DMS 273 treated with DMSO at 0.1 percent for 48 hours (cell line): ENCODE results near the gene CTIF.
"Not testable (repeated sequence)": the region's sequence is repeated elsewhere in the genome, so short reads cannot be mapped to it uniquely, and the experiment has no call there.

Experiments
- DNase-seq: peaks from one replicate; lab custom pipeline; 2025; lab: John Stamatoyannopoulos, UW

CTIF gene

DNA sequence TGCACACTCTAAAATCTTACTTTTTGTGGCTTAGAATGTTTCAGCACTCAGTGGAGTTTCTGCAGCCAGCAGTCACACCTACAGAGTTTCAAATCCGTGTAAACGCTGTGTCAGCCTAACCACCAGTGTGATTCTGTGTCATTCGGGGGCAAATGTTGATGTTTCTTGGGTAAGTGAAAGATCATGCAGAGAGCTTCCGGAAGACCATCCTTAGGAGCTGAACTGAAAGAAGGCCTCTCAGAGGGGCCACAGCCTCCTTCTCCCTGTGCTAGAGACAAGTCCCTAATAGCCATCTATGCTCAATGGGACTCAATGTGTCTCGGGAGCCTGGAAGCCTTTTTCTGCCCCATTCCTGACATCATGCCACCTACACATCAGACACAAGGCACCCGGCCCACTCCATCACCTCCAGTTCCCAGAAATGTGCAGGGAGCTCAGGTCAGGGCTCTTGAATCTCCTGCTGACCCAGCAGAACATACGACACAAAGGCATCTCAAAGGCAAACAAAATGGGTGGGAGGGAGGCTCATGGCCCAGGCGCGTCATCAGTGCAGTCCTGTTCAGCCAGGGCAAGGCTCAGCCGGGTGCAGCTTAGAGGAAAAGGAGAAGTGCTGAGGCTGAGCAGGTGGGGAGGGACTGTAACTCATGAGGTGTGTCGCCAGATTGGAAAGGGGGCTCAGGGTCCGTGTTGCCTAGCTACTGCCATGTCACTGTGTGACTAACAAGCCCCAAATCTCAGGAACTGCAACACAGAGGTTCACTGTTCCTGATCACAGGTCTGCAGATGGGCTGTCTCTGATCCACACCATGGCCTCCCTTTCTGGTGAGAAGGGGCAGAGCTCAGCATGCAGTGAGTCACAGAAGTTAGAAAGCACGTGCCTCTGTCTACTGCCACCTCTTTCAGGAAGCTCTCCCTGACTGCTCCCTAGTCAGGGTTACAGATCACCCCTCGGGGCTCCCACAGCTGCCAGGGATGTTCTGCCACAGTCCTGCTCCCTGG is 329.9 kb downstream of the CTIF start:
- no peak for DNase-seq

DNA sequence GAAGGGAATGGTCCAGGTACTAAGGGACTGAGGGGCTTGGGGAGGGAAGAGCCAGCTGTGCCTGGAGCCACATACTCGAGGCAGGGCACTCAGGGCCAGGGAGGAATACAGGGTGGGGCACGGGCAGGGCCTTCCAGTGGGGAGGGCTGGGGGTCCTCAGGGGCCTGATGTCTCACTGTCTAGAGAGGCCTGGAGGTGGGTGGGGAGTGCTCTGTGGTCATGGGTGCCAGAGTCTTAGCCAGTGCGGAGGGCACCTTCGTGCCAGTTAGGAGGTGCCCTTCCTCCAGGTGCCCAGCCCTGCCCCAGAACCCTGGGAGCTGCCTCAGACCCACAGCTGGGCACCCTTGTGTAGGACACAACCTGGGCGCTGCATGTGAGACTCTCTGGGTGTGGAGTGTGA is 330.8 kb downstream of the CTIF start:
- no peak for DNase-seq

DNA sequence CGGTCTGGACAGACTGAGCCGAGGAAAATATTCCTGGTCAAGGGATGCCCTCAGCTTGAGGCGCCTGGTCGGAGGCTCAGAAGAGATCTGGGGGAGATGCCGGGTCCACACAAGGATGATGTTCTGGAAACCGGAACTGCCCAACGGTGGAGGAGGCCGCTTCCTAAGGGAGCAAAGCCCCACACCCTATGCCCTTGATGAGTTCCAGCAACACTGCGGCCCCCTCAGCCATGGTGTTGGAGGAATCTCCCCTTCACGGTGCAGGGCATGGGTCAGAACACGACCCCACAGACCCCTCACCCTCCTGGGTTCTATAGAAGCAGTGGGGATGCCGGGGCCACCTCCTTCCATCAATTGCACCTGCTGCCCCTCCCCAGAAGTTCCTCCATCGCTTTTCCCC is 332.1 kb downstream of the CTIF start:
- DNase-seq, result not testable (repeated sequence)

DNA sequence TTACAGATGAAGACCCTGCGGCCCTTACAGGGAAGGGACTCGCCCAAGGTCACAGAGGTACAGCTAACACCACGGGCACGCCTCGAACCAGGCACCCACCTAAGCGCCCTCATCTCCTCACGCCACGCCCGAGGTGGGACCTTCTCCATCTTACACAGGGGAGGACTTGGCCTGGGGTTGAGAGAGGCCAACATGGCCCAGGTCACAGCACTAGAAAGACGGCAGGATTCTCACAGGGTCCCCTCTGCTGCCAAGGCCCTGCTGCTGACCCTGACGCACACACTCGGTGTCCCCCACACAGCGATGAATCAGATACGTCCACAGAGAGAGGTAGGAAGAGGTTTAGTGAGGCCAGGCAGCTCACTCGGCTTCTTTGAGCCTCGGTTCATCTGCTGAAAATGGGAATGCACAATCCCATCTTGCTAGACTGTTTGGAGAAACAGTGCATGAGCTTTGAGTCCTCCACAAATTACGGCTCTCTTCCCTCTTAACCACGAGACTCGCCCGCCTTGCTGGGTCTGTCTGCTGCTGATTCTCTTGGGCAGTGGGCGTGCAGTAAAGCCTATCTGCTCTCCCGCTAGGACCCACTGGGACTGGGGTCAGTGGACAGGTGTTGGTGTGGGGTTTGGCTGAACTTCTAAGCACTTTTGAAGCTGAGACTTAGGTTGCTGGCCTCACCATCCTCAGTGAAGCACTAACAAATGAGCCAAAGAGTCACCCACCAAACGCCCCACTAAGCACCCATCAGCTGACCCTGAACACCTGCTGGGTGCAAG is 332.7 kb downstream of the CTIF start:
- no peak for DNase-seq

DNA sequence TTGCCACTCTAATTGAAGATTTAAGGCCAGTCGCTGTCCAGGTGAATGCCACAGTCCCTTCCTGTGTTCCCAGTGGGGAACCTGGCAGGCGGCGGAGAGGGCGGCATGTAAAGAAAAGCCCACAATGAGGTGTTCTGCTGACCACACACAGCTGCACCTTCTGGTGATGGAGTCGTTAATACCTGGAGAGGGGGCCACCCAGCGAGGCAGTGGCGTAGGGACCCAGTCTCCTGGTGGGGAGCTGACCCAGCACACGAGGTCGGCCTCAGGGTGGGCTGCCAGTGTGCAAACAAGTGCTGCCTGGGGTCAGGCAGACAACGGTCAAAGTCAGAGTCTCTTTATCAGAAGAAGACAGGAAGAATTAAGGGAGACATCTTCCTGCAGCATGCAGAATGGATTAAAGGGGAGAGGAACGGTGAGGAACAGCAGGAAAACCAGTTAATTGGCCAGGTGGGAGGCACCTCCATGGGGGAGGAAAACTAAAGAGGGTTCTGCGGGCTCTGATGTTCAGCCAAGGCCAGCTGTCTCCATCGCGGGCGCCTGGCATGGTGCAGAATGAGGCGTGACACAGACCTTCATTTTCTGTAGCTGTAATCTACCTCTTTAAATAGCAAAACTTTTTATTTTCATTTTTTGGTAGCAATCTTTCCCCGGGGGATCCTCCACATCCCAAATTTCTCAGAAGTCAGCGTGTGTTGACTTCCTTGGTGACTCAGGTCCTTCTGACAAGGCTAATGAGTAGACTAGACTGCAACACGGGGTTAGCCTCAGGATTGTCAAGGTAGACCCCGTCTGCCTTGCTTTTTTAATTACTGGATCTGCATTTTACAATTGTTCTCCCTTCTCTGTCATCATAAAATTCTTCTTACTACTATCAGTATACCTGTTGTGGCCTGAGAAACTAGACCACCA is 333.7 kb downstream of the CTIF start:
- DNase-seq, result peak; percentile 36

DNA sequence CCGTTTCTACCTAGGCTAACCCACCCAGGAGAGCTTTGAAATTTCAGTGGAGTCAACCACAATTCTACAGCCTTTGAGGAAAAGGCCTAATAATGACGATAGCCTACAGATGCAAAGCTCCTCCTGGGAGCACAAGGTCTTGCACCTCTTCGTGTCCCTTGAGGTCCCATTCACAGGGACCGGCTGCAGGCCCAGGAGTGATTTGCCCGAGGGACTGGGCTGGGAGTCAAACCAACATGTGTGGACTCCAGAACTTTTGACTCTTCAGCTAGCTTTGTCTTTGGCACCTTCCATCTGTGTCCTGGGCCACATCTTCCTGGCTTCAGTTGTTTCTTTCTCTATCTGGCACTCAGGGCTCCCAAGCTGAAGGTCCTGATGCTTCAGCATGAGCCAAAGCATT is 335.4 kb downstream of the CTIF start:
- no peak for DNase-seq

DNA sequence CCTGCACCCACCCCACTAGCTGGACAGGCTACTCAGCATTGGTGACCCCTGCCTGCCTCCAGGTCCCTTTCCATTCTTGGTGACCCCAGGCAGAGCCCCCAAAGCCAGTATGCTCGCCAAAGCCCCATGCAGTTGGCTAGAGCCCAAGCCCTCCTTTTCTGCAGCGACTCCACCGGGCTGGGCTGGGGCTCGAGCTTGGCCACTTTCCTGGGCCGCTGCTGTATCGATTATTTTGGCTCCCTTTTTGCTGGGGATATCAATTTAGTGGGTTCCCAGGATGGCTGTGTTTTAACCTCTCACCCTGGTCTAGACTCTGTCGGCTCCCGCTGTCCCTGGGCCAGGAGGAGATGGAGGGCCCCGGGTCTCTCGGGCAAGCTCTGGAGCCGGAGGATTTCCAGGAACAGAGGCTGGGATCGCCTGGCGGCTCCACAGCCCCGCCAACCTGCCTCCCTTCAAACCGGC is 335.9 kb downstream of the CTIF start:
- DNase-seq, result no peak

DNA sequence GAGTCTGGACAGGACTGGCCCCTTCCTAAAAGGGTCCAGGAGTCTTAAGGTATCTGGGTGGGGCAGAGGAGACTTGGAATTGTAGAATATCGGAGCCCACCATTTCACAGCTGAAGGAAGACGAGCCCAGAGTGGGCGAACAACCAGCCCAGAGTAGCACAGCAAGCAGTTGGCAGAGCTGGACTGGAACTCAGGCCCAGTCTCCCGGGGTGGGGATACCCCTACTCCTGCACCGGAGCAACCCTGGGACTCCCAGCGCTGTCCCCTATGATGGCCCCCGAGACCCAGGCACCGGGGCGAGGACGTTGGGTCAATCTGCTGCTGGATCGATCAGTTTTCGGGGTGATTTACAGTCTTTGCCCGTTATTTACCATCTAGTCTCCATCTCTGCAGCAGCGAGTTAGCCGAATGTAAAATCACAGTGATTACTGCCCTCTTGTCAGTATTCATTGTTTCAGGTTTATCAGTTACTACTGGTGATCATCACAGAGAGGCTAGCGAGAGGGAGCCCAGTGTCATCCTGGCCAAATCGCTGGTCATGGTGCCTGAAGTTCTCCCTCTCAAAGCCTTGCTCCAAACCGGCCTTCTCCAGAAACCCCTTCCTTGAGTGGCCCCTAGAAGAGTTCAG is 336.6 kb downstream of the CTIF start:
- no peak for DNase-seq

DNA sequence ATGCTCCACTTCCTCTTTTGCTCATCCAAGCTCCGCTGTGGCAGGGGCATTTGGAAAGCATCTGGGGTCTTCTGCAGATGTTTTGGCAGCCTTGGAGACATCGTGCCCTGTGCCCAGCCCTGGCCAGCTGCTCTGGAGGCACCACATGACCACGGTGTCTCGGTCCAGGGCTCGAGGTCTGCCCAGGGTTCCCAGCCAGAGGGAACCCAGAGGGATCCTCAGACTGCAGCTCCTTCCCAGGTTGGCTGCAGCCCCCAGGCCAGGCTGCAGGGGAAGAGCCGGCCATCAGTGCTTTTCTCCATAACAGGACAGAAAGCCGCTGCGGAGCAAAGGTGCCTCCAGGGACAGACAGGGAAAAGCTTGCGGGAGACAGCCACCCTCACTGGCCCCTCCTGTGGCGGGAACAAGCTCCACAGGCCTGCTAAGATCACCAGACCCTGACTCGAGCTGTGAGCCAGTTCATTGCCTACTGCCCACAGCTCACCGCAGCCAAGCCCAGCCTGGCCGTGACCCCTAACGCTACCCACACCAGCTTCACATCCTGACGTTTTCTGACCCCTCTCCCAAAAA is 337.2 kb downstream of the CTIF start:
- no peak for DNase-seq

DNA sequence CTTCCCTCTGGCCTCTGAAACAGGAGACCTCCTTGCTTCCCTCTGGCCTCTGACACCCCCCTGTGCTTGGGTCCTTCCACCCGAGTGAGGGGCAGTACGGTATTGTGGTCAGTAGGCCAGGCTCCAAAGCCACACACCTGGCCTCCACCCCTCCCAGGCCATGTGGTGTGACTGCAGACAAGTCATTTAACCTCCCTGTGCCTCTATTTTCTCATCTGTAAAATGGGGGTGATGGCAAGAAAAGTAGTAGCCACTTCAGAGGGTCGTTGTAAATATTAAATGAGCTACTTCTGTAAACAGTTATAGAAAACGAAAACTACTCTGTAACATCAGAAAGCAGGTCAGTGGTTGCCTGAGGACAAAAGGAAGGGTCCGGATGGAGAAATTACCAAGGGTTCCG is 337.8 kb downstream of the CTIF start:
- DNase-seq, result no peak

DNA sequence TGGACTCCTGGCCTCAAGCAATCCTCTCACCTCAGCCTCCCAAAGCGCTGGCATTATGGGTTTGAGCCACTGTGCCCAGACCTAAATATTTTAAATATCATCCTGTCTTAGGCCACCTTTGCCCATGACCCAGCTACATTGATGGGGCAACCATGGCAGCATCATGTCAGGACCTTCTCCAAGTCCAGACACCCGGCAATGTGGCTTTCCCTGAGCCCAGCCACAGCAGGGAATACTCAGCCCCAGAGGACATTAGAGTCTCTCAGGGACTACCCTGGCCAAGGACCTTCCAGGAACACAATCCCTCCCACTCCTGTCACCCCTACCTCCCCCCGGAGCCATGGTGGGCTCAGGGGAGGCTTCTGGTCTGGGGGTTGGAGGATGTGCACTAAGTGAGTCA is 339.1 kb downstream of the CTIF start:
- no peak for DNase-seq

DNA sequence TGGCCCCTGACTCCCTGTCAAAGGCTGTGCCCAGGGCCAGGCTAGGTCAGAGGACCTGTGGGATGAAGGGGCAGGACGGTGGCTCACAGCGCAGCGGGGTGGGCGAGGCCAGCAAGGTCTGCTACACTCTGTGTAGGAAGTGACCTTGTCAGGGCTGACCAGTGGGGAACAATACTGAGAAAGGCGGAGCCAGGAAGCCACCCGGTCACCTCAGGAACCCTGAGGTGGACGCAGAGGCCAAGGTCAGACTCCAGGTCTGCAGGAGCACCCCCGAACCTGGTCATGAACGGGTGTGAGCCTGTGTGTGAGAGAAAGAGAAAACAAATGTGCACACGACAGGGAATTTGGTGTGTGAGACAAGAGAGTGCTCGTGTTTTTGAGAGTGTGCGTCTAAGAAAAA is 339.6 kb downstream of the CTIF start:
- no peak for DNase-seq

DNA sequence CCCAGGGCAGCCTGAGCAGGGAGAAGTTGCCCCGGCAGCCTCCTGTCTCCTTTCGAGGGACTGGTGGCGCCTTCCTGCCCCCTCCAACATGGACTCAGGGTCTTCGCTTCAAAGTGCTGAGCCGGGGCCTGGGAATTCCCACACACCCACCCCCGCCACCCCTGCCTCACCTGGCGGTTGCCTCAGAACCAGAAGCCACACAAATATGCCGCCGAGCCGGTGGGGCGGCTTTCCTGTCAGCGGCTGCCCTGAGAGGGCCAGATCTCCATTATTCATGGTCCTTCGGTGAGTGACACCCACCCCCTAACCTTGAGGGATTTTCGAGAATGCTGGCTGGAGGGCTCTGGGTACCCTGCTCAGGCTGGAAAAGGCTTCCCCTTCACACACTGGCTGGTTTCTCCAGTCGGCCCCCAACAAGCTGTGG is 340.2 kb downstream of the CTIF start:
- no peak for DNase-seq

DNA sequence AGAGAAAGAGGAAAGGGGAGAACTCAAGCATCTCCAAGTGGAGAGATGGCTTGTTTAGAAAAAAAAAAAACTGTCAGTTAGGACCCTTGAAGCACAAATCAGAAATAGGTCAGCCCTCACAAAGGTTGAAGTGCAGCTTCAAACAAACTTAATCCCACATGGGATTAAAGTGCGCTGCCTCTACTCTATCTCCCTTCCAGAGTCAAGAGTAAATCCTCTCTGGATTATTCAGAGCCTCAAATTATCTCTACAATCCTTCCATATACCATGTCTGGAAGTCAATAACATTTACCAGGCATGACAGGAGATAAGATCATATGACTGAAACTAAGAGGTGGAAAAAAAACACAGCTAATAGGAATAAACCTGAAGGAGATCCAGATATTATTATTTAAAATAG is 342.1 kb downstream of the CTIF start:
- no peak for DNase-seq

DNA sequence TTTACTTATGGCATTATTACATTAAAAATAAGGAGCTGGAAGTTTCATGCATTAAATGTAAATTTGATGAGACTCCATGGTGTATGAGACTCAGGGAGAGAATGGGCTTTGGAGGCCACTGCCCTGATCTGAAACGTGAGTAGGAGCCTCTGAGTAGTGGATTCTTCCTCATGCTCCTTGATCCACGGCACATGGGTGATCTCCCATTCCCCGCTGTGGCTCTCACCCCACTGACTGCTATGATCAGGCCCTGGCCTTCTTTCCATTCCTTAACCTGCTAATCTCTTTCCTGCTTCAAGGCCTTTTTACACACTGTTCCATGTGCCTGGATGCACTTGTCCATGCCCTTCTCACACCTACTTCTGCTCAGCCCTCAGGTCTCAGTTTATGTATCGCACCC is 343.5 kb downstream of the CTIF start:
- DNase-seq, result no peak

DNA sequence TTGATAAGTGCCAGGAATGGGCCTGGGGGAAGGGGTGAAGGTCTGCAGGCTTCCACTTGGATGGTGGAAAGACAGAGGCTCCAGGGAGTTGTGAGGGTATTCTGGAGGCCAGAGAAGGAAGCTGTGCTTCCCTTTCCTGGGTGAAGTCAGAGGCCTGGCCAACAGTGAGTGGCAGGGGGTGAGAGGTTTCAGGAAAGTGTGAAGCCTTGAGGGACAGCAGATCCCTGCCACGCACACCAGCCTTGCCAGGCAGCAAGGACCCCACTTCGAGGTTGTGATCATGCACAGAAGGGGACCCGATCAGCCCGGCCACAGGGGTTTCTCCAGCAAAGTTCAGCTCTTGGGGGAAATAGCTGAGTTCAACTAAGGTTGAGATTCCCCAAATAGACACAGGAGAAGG is 345.5 kb downstream of the CTIF start:
- DNase-seq, result no peak

DNA sequence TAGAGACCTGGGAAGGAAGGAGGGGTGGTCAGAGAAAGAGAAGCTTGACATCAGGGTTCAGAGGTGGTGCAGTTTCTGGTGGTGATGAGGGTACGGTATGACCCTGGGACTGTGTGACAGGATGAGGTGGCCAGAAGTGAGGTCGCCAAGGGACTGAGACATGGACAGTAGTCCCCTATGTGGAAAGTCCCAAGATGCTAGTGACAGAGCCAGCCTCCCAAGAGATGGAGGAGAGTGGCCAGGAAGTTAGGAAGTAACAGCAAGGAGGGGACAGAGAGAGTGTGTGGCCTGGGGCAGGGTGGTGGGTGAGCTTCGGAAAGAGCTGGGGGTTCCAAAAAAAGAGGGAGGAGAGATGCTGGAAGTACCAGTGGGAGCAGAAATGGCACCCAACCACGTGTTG is 345.9 kb downstream of the CTIF start:
- no peak for DNase-seq

DNA sequence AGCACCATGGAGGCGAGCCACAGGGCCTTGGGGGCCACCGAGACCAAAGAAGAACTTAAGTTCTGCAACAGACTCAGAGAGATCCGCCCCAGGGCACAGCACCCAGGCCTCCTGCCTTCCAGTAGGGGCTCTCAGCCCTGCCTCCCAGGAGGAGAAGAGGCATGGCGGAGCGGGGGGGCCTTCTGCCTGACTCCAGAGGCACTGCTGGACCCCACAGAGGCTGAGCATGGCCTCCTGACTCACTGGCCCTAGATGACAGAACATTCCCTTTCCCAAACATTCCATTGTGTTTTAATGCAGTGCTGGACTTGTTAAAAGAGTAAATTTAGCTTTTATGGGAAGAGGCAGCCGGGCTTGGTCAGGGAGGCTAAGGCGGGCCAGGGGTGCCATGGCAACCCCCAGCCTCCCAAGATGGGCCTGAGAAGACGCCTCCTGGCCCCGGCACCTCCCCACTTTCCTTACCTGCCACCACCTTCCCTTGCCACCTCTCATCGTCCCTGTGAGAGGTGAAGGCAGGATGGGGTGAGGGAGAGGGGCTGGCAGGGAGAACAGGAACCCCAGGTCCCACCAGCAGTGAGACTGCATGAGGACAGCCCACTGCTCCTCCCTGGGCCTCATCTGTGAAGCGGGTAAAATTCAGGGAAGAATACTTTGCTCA is 346.6 kb downstream of the CTIF start:
- DNase-seq, result no peak

DNA sequence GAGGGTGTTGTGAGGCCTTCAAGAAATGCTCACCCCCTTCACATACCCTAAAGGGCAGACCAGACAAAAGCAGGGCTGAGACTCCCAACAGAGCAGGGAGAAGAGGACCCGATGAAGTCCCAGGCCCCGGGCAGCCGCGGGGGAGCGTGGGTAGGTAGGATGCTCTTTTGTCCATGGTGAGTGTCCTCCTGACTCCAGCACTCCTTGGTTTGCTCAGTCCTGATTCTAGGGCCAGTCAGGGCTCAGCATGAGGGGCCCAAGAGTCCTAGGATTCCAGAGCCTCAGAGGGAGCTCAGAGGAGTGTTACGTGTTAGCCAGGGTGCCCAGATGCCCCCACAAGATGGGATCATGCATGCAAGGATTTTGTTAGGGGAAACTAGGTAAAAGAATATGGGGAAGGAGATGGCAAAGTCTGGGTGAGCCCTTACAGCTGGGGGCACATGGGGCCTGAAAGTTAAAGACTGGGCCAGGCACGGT is 347.1 kb downstream of the CTIF start:
- DNase-seq, result no peak

DNA sequence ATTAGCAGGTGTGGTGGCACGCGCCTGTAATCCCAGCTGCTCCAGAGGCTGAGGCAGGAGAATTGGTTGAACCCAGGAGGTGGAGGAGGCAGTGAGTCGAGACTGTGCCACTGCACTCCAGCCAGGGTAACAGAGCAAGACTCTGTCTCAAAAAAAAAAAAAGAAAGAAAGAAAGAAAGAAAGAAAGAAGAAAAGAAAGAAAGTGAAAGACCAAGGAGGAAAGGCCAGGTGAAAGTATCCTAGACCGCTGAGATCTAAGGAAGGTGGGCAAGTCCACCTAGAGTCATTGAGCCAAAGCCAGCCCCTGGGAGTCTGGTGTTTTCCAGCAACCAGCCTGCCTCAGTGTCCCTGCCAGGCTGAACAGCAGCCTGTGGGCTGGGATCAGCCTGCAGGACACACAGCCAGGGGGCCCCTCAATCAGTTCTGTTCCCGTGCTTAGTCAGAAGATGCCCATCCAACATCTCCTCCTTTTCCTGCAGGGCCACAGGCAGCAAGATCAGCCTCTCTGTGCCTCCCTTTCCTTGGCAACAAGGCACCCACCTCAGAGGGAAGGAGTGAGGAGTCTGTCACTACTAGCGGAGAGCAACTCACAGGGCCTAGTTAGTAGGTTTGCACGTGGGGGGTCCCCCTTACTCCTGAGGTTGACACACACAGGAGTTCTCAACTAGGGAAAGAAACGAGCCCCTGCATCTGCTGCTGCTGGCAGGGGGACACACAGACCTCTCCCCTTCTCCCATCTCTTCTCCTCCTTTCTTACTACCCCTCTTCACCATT is 347.9 kb downstream of the CTIF start:
- no peak for DNase-seq
